Spleen (tissue), 10 donors: ENCODE measurements around the gene ARID3B. TPM values are rescaled to one million over a fixed set of nuclear protein-coding genes. Genes with fewer than 3 reads are reported as not detected.

ENCODE experiments used
- polyA plus RNA-seq, 3 donors: library from polyadenylated mRNA; stranded (reverse); fragments of 200-250 nt; gene quantifications; one replicate each; pipeline ENCODE4 v1.2.1, GENCODE V29; 2013
- total RNA-seq, 7 donors: library from RNA; depleted of rRNA in 3 of 7; stranded (reverse); fragments of >200 nt in 3 of 7; fragmentation: NEBNext Ultra II Directional in 4 of 7; extraction: Animal tissue kit (Norgen Biotek cat#: 25700) in 4 of 7; gene quantifications; one replicate each; pipeline versions ENCODE4 v1.1.0 to v1.2.1, GENCODE V29; 2016 to 2021
- donor health status: healthy with polysubstance abuse.
- donor health status: DM: no; HTN: no; CAD: no; lungs with moderate emphysema.
- donor health status: DM: no; HTN: no; CAD: no.
- donor health status: Bipolar disorder and iron deficiency.
- donor health status: healthy.
- donor health status: DM: no; HTN: no; CAD: no.
- donor health status: DM: yes; HTN: yes; CAD: no.

ARID3B gene
- total and polyA plus RNA-seq, 10 donors: 3.5 to 25.2 (median 15.6) TPM

Other genes starting within 250 kb of the ARID3B start
- 10 to 100 TPM in 1 of 7 donors, 1 to 10 TPM in 6; 3.2 to 14.3 (median 5.0) TPM for gene CYP11A1, start 173.6 kb upstream of the ARID3B start, total RNA-seq
- 1 to 10 TPM; 1.6 to 3.6 (median 1.7) TPM for gene CYP11A1, start 173.6 kb upstream of the ARID3B start, polyA plus RNA-seq
- 100 to 1,000 TPM in 5 of 7 donors, 10 to 100 TPM in 2; 74.9 to 150 (median 132) TPM for gene SEMA7A, start 107.3 kb upstream of the ARID3B start, total RNA-seq
- gene SEMA7A, start 107.3 kb upstream of the ARID3B start, polyA plus RNA-seq: 100 to 1,000 TPM in 1 of 3 donors, 10 to 100 TPM in 2; 41.6 to 154 (median 78.4) TPM
- 10 to 100 TPM; 37.4 to 83.9 (median 47.8) TPM for gene UBL7, start 80.1 kb upstream of the ARID3B start, total RNA-seq
- gene UBL7, start 80.1 kb upstream of the ARID3B start, polyA plus RNA-seq: 10 to 100 TPM; 36.9 to 58.2 (median 42.3) TPM
- gene CLK3, start 74.6 kb downstream of the ARID3B start, total RNA-seq: 100 to 1,000 TPM in 6 of 7 donors, 10 to 100 TPM in 1; 97.8 to 229 (median 109) TPM
- gene CLK3, start 74.6 kb downstream of the ARID3B start, polyA plus RNA-seq: 100 to 1,000 TPM in 1 of 3 donors, 10 to 100 TPM in 2; 54.0 to 106 (median 93.7) TPM
- 10 to 100 TPM; 14.8 to 32.5 (median 26.3) TPM for gene EDC3, start 154.8 kb downstream of the ARID3B start, total RNA-seq
- gene EDC3, start 154.8 kb downstream of the ARID3B start, polyA plus RNA-seq: 10 to 100 TPM in 2 of 3 donors, 1 to 10 TPM in 1; 8.3 to 13.4 (median 10.3) TPM
- gene CYP1A1, start 184.3 kb downstream of the ARID3B start, total RNA-seq: 1 to 10 TPM in 1 of 7 donors, not detected in 6; 1.1 TPM
- gene CYP1A1, start 184.3 kb downstream of the ARID3B start, polyA plus RNA-seq: under 1 TPM; 0.03 to 0.06 (median 0.04) TPM
- gene CYP1A2, start 207.6 kb downstream of the ARID3B start, total RNA-seq: not detected
- not detected for gene CYP1A2, start 207.6 kb downstream of the ARID3B start, polyA plus RNA-seq
- gene CSK, start 240.9 kb downstream of the ARID3B start, total RNA-seq: 100 to 1,000 TPM; 121 to 281 (median 197) TPM
- gene CSK, start 240.9 kb downstream of the ARID3B start, polyA plus RNA-seq: 100 to 1,000 TPM; 150 to 244 (median 187) TPM